Breast epithelium (tissue), 3 donors: ENCODE data around the gene UBL3.

Experiments
- CTCF ChIP-seq, 3 donors: fragments of 450-650 bp; IDR thresholded peaks; one replicate each; pipeline ENCODE4 v1.5.1; 2016 to 2017; ENCODE audit warnings: antibody characterized with exemption in 3 of 3, mild to moderate bottlenecking in 3 of 3, moderate library complexity in 3 of 3
- POLR2A ChIP-seq: fragments of 450-650 bp; IDR thresholded peaks from one replicate; pipeline ENCODE4 v1.6.1; 2016; ENCODE audit warnings: antibody characterized with exemption, mild to moderate bottlenecking, moderate library complexity

GRCh38 chr13:29819143-29819542 lies 31.3 kb downstream of the UBL3 start:
- no peak for TF ChIP-seq CTCF (IDR thresholded peaks at IDR 0.05)
- no peak for TF ChIP-seq POLR2A
